Activated naive CD4-positive, alpha-beta T cell treated with anti-CD3 and anti-CD28 coated beads for 36 hours (primary cell): ENCODE measurements around the gene MAN1A1. TPM values are rescaled to one million over a fixed set of nuclear protein-coding genes. Genes with fewer than 3 reads are reported as not detected.
A peak's percentile ranks its signal among the peaks of the same experiment; 100 is the strongest.
"Not testable (repeated sequence)": the region's sequence is repeated elsewhere in the genome, so short reads cannot be mapped to it uniquely, and the experiment has no call there.

Source experiments
- CTCF ChIA-PET: fragments of 350-600 bp; sonication (Branson Sonifier 250); formaldehyde crosslinking; loops from one replicate; lab custom pipeline; 2021; ENCODE audit warnings: antibody characterized with exemption; lab: Charles Lee
- DNase-seq: peaks from one replicate; pipeline ENCODE4 v3.0.0-alpha.2; 2020
- H3K27ac Mint-ChIP-seq: one replicate; pipeline ENCODE4 v1.8.0; 2021; ENCODE audit warnings: mild to moderate bottlenecking, mixed read lengths
- H3K27me3 Mint-ChIP-seq: one replicate; pipeline ENCODE4 v1.8.0; 2021; ENCODE audit warnings: low read depth, mixed read lengths
- H3K36me3 Mint-ChIP-seq: one replicate; pipeline ENCODE4 v1.8.0; 2021; ENCODE audit warnings: low read depth, mixed read lengths
- H3K4me1 Mint-ChIP-seq: one replicate; pipeline ENCODE4 v1.8.0; 2021; ENCODE audit warnings: low read depth, mixed read lengths
- H3K4me3 Mint-ChIP-seq: one replicate; pipeline ENCODE4 v1.8.0; 2021; ENCODE audit warnings: mild to moderate bottlenecking, moderate library complexity, mixed read lengths
- H3K9me3 Mint-ChIP-seq: one replicate; pipeline ENCODE4 v1.8.0; 2021; ENCODE audit warnings: mixed read lengths
- intact Hi-C: fragments of 100-400 bp; cut with micrococcal nuclease; formaldehyde crosslinking; loops from one replicate; pipeline ENCODE4 v1.15.1; 2023
- total RNA-seq, 2 experiments: library from RNA; stranded (reverse); gene quantifications; one replicate each; pipeline ENCODE4 v1.2.3, GENCODE V29; 2021

MAN1A1 gene
- total RNA-seq, 2 experiments from 2014 or later: 14.8 to 15.1 TPM

DNA sequence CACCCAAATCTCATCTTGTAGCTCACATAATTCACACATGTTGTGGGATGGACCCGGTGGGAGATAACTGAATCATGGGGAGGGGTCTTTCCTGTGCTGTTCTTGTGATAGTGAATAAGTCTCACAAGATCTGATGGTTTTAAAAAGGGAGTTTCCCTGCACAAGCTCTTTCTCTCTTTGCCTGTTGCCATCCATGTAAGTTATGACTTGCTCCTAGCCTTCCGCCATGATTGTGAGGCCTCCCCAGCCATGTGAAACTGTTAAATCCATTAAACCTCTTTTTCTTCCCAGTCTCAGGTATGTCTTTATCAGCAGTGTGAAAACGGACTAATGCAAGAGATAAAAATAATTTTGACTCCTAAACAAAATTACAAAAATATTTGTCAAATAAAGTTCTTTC, 58.5 kb downstream of the MAN1A1 start:
- H3K36me3 Mint-ChIP-seq, H3K9me3 Mint-ChIP-seq: not testable (repeated sequence)

GRCh38 chr6:119290306-119290705, 59.3 kb downstream of the MAN1A1 start:
- no peak overlapping the region for H3K4me3 Mint-ChIP-seq
- no peak for DNase-seq
- CTCF ChIA-PET: no interaction called here
- peaks cover 5% of the 10 kb centered on the region for H3K36me3 Mint-ChIP-seq
- H3K27me3 Mint-ChIP-seq: no peaks in the 10 kb centered on the region
- intact Hi-C loops: no loop called here
- no peaks in the 10 kb centered on the region for H3K9me3 Mint-ChIP-seq
- peaks cover 5% of the 10 kb centered on the region for H3K4me1 Mint-ChIP-seq
- H3K27ac Mint-ChIP-seq: no peak overlapping the region

More for the DNA sequence above, 58.5 kb downstream of the MAN1A1 start:
- H3K27me3 Mint-ChIP-seq, H3K27ac Mint-ChIP-seq, CTCF ChIA-PET, DNase-seq, intact Hi-C loops, H3K4me3 Mint-ChIP-seq: not testable (repeated sequence)
- peaks cover 11% of the 10 kb centered on the region for H3K4me1 Mint-ChIP-seq

GRCh38 chr6:119289651-119290050, 59.9 kb downstream of the MAN1A1 start:
- Mint-ChIP-seq H3K9me3 (no peaks in the 10 kb centered on the region), H3K4me1 (no peaks in the 10 kb centered on the region), H3K27me3 (no peaks in the 10 kb centered on the region), H3K27ac (no peak overlapping the region), H3K36me3 (peaks cover 7% of the 10 kb centered on the region), H3K4me3 (no peak overlapping the region)
- CTCF ChIA-PET: no interaction called here
- intact Hi-C loops: no loop called here
- no peak for DNase-seq

DNA sequence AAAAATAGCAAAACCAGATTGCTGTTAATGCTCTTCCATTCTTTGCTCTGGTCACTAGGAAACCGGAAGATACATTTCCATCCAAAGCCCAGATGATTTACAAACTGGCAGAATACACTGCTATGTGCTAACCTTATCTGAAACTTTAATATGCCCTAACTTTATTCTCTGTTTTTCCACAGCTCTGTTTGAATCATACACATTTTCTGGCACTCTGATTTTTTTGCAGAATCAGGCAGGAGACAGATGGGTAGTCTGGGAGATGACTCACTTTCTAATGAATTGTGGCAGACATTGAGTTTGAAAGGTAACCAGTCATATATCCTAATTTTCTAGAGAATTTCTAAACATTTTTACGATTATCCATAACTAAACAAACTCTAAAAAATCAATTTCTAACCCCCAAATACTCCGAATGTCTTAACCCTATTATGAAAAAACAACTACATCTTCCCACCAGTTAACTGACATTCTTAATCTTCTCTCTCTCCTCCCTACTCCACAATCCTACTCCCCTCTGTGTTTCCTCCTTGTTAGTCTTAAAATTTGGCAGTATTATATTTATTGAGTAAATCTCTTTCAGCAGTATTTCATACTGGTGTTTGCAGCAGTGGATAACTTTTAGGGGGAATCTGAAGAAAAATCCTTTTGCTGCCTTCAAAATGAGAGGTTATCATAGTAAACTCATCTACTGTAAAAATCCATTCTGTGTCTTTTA, 63.5 kb downstream of the MAN1A1 start:
- intact Hi-C loops: no loop called here
- Mint-ChIP-seq H3K4me3 (no peak overlapping the region), H3K9me3 (no peaks in the 10 kb centered on the region), H3K27ac (no peak overlapping the region), H3K27me3 (no peaks in the 10 kb centered on the region), H3K36me3 (peaks cover 6% of the 10 kb centered on the region), H3K4me1 (peaks cover 2% of the 10 kb centered on the region)
- DNase-seq: no peak
- CTCF ChIA-PET: interaction anchor here (0.8 kb wide), 2 partner anchors 13 to 17 kb away, joined by 3 read pairs; no protein-coding TSS in a partner anchor

GRCh38 chr6:119284861-119285521, 64.6 kb downstream of the MAN1A1 start:
- Mint-ChIP-seq H3K27ac (no peak overlapping the region), H3K36me3 (peaks cover 6% of the 10 kb centered on the region), H3K4me3 (no peak overlapping the region), H3K27me3 (no peaks in the 10 kb centered on the region), H3K4me1 (peaks cover 4% of the 10 kb centered on the region), H3K9me3 (no peaks in the 10 kb centered on the region)
- intact Hi-C loops: no loop called here
- CTCF ChIA-PET: interaction anchor here (0.6 to 0.8 kb wide), 2 partner anchors 19 to 432 kb away, joined by 3 to 4 read pairs; no protein-coding TSS in a partner anchor
- peak; percentile 44 for DNase-seq

DNA sequence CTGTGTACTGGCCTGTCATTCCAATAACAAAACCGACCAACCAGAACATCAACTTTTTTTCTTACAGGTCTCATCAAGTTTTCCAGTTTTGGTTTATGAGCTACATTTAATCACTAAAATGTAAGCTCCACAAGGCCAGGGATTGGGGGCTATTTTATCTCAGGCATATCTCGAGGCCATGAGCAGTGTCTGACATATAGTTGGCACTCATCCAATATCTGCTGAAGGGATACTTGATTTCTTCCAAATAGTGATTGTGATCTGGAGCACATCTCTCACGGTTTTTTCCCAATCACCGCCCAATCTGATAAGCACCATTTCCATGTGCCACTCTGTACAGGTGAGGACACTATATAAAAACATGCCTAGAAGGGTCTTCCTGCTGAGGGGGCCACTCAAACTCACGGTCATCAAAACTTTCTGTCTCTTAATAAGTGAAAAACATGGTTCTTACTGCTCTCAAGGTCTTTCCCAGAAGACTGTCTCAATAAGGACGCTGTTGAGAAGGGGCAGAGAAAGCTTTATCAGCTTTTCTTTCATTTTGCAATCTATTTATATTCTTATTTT, 65.5 kb downstream of the MAN1A1 start:
- Mint-ChIP-seq H3K27me3 (no peaks in the 10 kb centered on the region), H3K36me3 (peaks cover 6% of the 10 kb centered on the region), H3K9me3 (no peaks in the 10 kb centered on the region), H3K4me3 (no peak overlapping the region), H3K4me1 (peaks cover 4% of the 10 kb centered on the region), H3K27ac (no peak overlapping the region)
- CTCF ChIA-PET: no interaction called here
- DNase-seq: no peak
- intact Hi-C loops: no loop called here

- H3K4me1 Mint-ChIP-seq: peaks cover 4% of the 10 kb centered on the region
- intact Hi-C loops: no loop called here
- no peaks in the 10 kb centered on the region for H3K9me3 Mint-ChIP-seq
- CTCF ChIA-PET: no interaction called here
- no peak overlapping the region for H3K4me3 Mint-ChIP-seq
- H3K27me3 Mint-ChIP-seq: no peaks in the 10 kb centered on the region
- DNase-seq: no peak
- H3K36me3 Mint-ChIP-seq: peaks cover 6% of the 10 kb centered on the region
- H3K27ac Mint-ChIP-seq: no peak overlapping the region
Observed at GRCh38 chr6:119283214-119283613, 66.3 kb downstream of the MAN1A1 start.

- no peaks in the 10 kb centered on the region for H3K27me3 Mint-ChIP-seq
- CTCF ChIA-PET: interaction anchor here (0.6 kb wide), 1 partner anchor 219 kb away, joined by 3 read pairs; no protein-coding TSS in a partner anchor
- no peaks in the 10 kb centered on the region for H3K9me3 Mint-ChIP-seq
- H3K36me3 Mint-ChIP-seq: peaks cover 7% of the 10 kb centered on the region
- H3K4me1 Mint-ChIP-seq: peaks cover 4% of the 10 kb centered on the region
- H3K27ac Mint-ChIP-seq: no peak overlapping the region
- DNase-seq: no peak
- no peak overlapping the region for H3K4me3 Mint-ChIP-seq
- intact Hi-C loops: no loop called here
Observed at GRCh38 chr6:119280668-119281067, 68.9 kb downstream of the MAN1A1 start.

GRCh38 chr6:119280080-119280479, 69.5 kb downstream of the MAN1A1 start:
- Mint-ChIP-seq H3K4me3 (no peak overlapping the region), H3K36me3 (peaks cover 7% of the 10 kb centered on the region), H3K4me1 (peaks cover 4% of the 10 kb centered on the region), H3K27ac (no peak overlapping the region), H3K9me3 (no peaks in the 10 kb centered on the region), H3K27me3 (no peaks in the 10 kb centered on the region)
- DNase-seq: no peak
- CTCF ChIA-PET: no interaction called here
- intact Hi-C loops: no loop called here

DNA sequence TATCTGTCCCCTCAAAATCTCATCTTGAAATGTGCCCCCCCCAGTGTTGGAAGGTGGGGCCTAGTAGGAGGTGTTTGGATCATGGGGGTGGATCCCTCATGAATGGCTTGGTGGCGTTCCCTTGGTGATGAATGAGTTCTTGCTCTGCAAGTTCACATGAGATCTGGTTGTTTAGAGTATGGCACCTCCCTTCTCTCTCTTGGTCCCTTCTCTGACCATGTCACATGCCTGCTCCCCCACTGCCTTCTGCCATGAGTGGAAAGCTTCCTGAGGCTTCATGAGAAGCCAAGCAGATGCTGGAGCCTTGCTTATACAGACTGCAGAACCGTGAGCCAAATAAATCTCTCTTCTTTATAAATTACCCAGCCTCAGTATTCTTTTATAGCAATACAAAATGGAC, 70.9 kb downstream of the MAN1A1 start:
- Mint-ChIP-seq H3K4me3 (no peak overlapping the region), H3K36me3 (peaks cover 5% of the 10 kb centered on the region), H3K27ac (no peak overlapping the region), H3K4me1 (peaks cover 4% of the 10 kb centered on the region), H3K9me3 (no peaks in the 10 kb centered on the region), H3K27me3 (no peaks in the 10 kb centered on the region)
- no peak for DNase-seq
- CTCF ChIA-PET: no interaction called here
- intact Hi-C loops: no loop called here

DNA sequence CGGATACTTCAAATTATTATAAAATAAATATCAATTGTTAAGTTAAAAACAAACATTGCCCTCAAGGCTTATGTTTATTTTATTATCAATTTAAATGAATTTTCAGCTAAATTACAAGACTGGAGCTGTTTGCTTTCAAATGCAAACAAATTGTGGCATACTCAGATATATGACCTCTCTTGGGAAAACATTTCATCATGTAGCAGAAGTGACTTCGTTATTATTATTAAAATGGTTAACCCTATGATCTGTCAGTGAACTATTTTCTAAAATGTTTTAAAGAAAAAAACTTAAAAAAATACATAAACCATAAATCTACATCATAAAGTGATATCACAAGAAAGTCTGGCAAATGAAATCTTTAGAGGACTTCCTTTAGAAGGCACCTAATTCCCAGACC, 72.5 kb downstream of the MAN1A1 start:
- Mint-ChIP-seq H3K9me3 (peaks cover 2% of the 10 kb centered on the region), H3K27me3 (no peaks in the 10 kb centered on the region), H3K4me1 (peaks cover 2% of the 10 kb centered on the region), H3K27ac (no peak overlapping the region), H3K4me3 (no peak overlapping the region), H3K36me3 (peaks cover 6% of the 10 kb centered on the region)
- DNase-seq: no peak
- CTCF ChIA-PET: no interaction called here
- intact Hi-C loops: no loop called here

- CTCF ChIA-PET: no interaction called here
Observed at GRCh38 chr6:119276211-119276610, 73.3 kb downstream of the MAN1A1 start.

More at GRCh38 chr6:119276211-119276610, 73.3 kb downstream of the MAN1A1 start:
- intact Hi-C loops: no loop called here
- H3K4me1 Mint-ChIP-seq: peaks cover 2% of the 10 kb centered on the region
- H3K9me3 Mint-ChIP-seq: peaks cover 6% of the 10 kb centered on the region
- DNase-seq: no peak
- peaks cover 9% of the 10 kb centered on the region for H3K36me3 Mint-ChIP-seq
- no peak overlapping the region for H3K27ac Mint-ChIP-seq
- H3K27me3 Mint-ChIP-seq: no peaks in the 10 kb centered on the region
- H3K4me3 Mint-ChIP-seq: no peak overlapping the region
